LNCAP (cell line): Measurements from ENCODE around the gene CLDN16.

ENCODE experiments used
- CTCF ChIP-seq: fragments of 450-650 bp; IDR thresholded peaks from 2 replicates; pipeline ENCODE4 v1.5.1; 2017; ENCODE audit warnings: mild to moderate bottlenecking

CLDN16 gene

GRCh38 chr3:190426806-190427507 is 39.0 kb downstream of the CLDN16 start:
- TF ChIP-seq CTCF: no peak

GRCh38 chr3:190429681-190430080 is 41.7 kb downstream of the CLDN16 start:
- no peak for TF ChIP-seq CTCF

GRCh38 chr3:190430906-190431305 is 42.9 kb downstream of the CLDN16 start:
- no peak for TF ChIP-seq CTCF

- TF ChIP-seq CTCF: no peak
These were observed 44.3 kb downstream of the CLDN16 start for GRCh38 chr3:190432216-190432615.

- TF ChIP-seq CTCF: no peak
These were observed 45.7 kb downstream of the CLDN16 start for GRCh38 chr3:190433626-190434025.

GRCh38 chr3:190435618-190436017 is 47.7 kb downstream of the CLDN16 start:
- no peak for TF ChIP-seq CTCF

- no peak for TF ChIP-seq CTCF
These were observed 48.4 kb downstream of the CLDN16 start for GRCh38 chr3:190436331-190436730.

GRCh38 chr3:190442240-190442639 is 54.3 kb downstream of the CLDN16 start:
- TF ChIP-seq CTCF: no peak
